Measurements from ENCODE around the gene NFIB. TPM values are rescaled to one million over a fixed set of nuclear protein-coding genes. Genes with fewer than 3 reads are reported as not detected.

The NFIB gene
- total and polyA plus RNA-seq, 2 of the 8 experiments (the other 6 are each of a cell fraction or from before 2014, with no cell fraction given), result 2.6 to 13.1 TPM

GRCh38 chr9:14231196-14231990 lies 82.5 kb downstream of the NFIB start (continued):
- TF ChIP-seq, protein P1, sequence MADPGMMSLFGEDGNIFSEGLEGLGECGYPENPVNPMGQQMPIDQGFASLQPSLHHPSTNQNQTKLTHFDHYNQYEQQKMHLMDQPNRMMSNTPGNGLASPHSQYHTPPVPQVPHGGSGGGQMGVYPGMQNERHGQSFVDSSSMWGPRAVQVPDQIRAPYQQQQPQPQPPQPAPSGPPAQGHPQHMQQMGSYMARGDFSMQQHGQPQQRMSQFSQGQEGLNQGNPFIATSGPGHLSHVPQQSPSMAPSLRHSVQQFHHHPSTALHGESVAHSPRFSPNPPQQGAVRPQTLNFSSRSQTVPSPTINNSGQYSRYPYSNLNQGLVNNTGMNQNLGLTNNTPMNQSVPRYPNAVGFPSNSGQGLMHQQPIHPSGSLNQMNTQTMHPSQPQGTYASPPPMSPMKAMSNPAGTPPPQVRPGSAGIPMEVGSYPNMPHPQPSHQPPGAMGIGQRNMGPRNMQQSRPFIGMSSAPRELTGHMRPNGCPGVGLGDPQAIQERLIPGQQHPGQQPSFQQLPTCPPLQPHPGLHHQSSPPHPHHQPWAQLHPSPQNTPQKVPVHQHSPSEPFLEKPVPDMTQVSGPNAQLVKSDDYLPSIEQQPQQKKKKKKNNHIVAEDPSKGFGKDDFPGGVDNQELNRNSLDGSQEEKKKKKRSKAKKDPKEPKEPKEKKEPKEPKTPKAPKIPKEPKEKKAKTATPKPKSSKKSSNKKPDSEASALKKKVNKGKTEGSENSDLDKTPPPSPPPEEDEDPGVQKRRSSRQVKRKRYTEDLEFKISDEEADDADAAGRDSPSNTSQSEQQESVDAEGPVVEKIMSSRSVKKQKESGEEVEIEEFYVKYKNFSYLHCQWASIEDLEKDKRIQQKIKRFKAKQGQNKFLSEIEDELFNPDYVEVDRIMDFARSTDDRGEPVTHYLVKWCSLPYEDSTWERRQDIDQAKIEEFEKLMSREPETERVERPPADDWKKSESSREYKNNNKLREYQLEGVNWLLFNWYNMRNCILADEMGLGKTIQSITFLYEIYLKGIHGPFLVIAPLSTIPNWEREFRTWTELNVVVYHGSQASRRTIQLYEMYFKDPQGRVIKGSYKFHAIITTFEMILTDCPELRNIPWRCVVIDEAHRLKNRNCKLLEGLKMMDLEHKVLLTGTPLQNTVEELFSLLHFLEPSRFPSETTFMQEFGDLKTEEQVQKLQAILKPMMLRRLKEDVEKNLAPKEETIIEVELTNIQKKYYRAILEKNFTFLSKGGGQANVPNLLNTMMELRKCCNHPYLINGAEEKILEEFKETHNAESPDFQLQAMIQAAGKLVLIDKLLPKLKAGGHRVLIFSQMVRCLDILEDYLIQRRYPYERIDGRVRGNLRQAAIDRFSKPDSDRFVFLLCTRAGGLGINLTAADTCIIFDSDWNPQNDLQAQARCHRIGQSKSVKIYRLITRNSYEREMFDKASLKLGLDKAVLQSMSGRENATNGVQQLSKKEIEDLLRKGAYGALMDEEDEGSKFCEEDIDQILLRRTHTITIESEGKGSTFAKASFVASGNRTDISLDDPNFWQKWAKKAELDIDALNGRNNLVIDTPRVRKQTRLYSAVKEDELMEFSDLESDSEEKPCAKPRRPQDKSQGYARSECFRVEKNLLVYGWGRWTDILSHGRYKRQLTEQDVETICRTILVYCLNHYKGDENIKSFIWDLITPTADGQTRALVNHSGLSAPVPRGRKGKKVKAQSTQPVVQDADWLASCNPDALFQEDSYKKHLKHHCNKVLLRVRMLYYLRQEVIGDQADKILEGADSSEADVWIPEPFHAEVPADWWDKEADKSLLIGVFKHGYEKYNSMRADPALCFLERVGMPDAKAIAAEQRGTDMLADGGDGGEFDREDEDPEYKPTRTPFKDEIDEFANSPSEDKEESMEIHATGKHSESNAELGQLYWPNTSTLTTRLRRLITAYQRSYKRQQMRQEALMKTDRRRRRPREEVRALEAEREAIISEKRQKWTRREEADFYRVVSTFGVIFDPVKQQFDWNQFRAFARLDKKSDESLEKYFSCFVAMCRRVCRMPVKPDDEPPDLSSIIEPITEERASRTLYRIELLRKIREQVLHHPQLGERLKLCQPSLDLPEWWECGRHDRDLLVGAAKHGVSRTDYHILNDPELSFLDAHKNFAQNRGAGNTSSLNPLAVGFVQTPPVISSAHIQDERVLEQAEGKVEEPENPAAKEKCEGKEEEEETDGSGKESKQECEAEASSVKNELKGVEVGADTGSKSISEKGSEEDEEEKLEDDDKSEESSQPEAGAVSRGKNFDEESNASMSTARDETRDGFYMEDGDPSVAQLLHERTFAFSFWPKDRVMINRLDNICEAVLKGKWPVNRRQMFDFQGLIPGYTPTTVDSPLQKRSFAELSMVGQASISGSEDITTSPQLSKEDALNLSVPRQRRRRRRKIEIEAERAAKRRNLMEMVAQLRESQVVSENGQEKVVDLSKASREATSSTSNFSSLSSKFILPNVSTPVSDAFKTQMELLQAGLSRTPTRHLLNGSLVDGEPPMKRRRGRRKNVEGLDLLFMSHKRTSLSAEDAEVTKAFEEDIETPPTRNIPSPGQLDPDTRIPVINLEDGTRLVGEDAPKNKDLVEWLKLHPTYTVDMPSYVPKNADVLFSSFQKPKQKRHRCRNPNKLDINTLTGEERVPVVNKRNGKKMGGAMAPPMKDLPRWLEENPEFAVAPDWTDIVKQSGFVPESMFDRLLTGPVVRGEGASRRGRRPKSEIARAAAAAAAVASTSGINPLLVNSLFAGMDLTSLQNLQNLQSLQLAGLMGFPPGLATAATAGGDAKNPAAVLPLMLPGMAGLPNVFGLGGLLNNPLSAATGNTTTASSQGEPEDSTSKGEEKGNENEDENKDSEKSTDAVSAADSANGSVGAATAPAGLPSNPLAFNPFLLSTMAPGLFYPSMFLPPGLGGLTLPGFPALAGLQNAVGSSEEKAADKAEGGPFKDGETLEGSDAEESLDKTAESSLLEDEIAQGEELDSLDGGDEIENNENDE (IDR thresholded peaks at IDR 0.05; ENCODE audit: insufficient replicate concordance, low read length), result no peak
- TF ChIP-seq SUZ12 (IDR thresholded peaks at IDR 0.05; ENCODE audit: low read length), result no peak
- TF ChIP-seq YY1 (IDR thresholded peaks at IDR 0.05; ENCODE audit: low read depth, low read length), result no peak
- TF ChIP-seq SIN3A (conservative IDR thresholded peaks at IDR 0.05 in 1 of 2, IDR thresholded peaks at IDR 0.05 in 1 of 2; ENCODE audit: low read depth in 1 of 2, low read length in 2 of 2), result no peak
- TF ChIP-seq CTCF (IDR thresholded peaks at IDR 0.05; ENCODE audit: control extremely low read depth in 1 of 3, insufficient read depth in 1 of 3, low read depth in 1 of 3, low read length in 3 of 3), result no peak
- TF ChIP-seq KDM4A (IDR thresholded peaks at IDR 0.05; ENCODE audit: low read depth, low read length, severe bottlenecking), result no peak
- TF ChIP-seq TBP (IDR thresholded peaks at IDR 0.05; ENCODE audit: low read depth, low read length), result no peak
